ENCODE results near the gene KLF2. TPM values are rescaled to one million over a fixed set of nuclear protein-coding genes. Genes with fewer than 3 reads are reported as not detected.
"Not testable (repeated sequence)": the region's sequence is repeated elsewhere in the genome, so short reads cannot be mapped to it uniquely, and the experiment has no call there.

KLF2 gene
- total RNA-seq, 1 donor from 2014 or later, result 44.7 TPM

DNA sequence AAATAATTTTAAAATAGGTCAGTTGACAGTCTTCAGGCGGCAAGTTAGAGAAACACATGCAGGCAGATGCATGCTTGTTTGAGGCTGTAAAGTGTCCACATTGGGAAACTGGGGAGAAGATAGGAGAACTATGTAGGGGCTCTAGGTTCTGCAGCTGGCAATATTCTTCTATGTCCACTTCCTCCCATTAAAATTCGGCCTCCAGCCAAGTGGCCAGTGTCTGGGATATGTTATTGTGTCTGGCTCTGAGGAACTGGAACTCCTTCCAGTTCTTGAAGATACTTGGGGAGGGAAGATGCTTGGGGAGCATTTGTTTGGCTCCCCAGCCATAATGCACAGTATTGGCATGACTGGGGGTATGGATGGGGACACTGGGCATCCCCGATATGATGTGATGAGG lies 20.9 kb upstream of the KLF2 start:
- H3K4me3 Mint-ChIP-seq (ENCODE audit: unreplicated experiment), result no peak overlapping the region
- H3K27ac Mint-ChIP-seq (ENCODE audit: unreplicated experiment), result no peak overlapping the region
- H3K36me3 Mint-ChIP-seq (ENCODE audit: low read depth), result no peaks in the 10 kb centered on the region
- H3K27me3 Mint-ChIP-seq (ENCODE audit: low read depth), result no peaks in the 10 kb centered on the region
- TF ChIP-seq, protein P1, sequence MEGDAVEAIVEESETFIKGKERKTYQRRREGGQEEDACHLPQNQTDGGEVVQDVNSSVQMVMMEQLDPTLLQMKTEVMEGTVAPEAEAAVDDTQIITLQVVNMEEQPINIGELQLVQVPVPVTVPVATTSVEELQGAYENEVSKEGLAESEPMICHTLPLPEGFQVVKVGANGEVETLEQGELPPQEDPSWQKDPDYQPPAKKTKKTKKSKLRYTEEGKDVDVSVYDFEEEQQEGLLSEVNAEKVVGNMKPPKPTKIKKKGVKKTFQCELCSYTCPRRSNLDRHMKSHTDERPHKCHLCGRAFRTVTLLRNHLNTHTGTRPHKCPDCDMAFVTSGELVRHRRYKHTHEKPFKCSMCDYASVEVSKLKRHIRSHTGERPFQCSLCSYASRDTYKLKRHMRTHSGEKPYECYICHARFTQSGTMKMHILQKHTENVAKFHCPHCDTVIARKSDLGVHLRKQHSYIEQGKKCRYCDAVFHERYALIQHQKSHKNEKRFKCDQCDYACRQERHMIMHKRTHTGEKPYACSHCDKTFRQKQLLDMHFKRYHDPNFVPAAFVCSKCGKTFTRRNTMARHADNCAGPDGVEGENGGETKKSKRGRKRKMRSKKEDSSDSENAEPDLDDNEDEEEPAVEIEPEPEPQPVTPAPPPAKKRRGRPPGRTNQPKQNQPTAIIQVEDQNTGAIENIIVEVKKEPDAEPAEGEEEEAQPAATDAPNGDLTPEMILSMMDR (IDR thresholded peaks at IDR 0.05), result no peak
- peaks cover 13% of the 10 kb centered on the region for H3K4me1 Mint-ChIP-seq (ENCODE audit: low read depth)
- no peaks in the 10 kb centered on the region for H3K9me3 Mint-ChIP-seq (ENCODE audit: low read depth)
- no peak for DNase-seq (ENCODE audit: low spot score)

DNA sequence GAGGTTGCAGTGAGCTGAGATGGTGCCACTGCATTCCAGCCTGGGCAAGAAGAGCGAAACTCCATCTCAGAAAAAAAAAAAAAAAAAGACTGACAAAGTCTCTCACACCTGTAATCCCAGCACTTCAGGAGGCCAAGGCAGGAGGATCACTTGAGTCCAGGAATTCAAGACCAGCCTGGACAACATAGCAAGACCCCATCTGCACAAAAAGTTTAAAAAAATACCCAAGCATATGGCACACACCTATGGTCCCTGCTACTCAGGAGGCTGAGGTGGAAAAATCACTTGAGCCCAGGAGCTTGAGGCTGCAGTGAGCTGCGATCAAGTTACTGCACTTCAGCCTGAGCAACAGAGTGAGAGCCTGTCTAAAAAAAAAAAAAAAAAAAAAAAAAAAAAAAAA lies 20.1 kb upstream of the KLF2 start:
- DNase-seq (ENCODE audit: low spot score); H3K9me3 Mint-ChIP-seq (ENCODE audit: low read depth); H3K27ac Mint-ChIP-seq (ENCODE audit: unreplicated experiment); H3K4me3 Mint-ChIP-seq (ENCODE audit: unreplicated experiment); H3K36me3 Mint-ChIP-seq (ENCODE audit: low read depth); H3K27me3 Mint-ChIP-seq (ENCODE audit: low read depth): not testable (repeated sequence)
- peaks cover 13% of the 10 kb centered on the region for H3K4me1 Mint-ChIP-seq (ENCODE audit: low read depth)

DNA sequence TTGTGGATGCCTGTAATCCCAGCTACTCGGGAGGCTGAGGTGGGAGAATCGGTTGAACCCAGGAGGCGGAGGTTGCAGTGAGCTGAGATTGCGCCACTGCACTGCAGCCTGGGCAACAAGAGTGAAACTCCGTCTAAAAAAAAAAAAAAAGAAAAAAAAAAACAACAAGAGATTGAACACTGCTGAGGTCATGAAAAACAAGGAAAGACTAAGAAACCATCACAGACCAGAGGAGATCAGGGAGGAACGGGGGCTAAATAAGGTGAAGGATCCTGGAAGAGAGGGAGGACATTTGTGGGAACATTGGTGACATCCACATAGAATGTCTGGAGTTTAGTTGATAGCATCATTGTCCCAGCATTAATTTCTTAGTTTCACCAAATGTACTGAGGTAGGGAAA lies 19.6 kb upstream of the KLF2 start:
- not testable (repeated sequence) for H3K27me3 Mint-ChIP-seq (ENCODE audit: low read depth); DNase-seq (ENCODE audit: low spot score); H3K9me3 Mint-ChIP-seq (ENCODE audit: low read depth); H3K27ac Mint-ChIP-seq (ENCODE audit: unreplicated experiment); H3K36me3 Mint-ChIP-seq (ENCODE audit: low read depth); H3K4me3 Mint-ChIP-seq (ENCODE audit: unreplicated experiment)
- H3K4me1 Mint-ChIP-seq (ENCODE audit: low read depth), result peaks cover 13% of the 10 kb centered on the region

DNA sequence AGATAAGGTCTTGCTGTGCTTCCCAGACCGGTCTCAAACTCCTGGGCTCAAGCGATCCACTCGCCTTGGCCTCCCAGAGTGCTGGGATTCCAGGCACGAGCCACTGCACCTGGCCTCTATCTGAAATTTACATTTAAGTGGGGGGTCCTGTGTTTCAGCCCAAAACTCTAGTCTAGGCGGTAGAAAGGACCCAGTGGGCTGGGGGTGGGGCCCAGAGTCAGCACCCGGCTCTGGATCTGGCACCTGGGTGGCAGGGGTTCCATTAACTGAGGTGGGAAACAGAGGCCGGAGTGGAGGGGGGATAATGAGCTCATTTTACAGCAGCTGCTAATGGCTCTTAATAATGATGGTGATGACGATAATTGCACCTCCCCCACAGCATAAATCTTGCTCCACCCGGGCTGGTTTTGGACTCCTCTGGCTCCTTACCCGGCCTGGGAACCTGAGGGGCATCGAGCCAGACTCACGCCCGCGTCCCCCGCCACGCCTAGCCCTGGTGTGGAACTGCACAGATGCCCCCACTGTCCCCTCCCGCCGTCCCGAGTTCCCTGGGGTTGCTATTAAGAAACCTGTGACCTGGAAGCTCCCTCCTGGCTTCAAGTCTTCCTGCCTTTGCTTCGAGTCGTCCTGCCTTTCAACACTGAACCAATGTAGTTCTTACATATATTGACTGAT lies 17.8 kb upstream of the KLF2 start:
- TF ChIP-seq, protein P1 (IDR thresholded peaks at IDR 0.05), result no peak
- Mint-ChIP-seq H3K9me3 (ENCODE audit: low read depth) (no peaks in the 10 kb centered on the region), H3K4me3 (ENCODE audit: unreplicated experiment) (no peak overlapping the region), H3K36me3 (ENCODE audit: low read depth) (no peaks in the 10 kb centered on the region), H3K27me3 (ENCODE audit: low read depth) (no peaks in the 10 kb centered on the region), H3K27ac (ENCODE audit: unreplicated experiment) (no peak overlapping the region), H3K4me1 (ENCODE audit: low read depth) (peaks cover 11% of the 10 kb centered on the region)
- DNase-seq (ENCODE audit: low spot score), result no peak

DNA sequence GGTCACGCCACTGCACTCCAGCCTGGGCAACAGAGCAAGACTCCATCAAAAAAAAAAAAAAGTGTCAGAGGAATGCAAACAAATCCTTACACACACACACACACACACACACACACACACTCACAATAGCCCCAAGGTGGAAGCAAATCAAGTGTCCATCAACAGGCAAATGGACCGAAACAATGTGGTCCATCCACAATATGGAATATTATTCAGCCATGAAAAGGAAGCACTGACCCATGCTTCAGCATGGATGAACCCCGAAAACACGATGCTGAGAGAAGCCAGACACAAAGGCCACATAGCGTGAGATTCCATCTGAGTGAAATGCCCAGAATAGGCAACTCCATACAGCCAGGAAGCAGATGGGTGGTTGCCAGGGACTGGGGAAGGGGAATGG lies 16.5 kb upstream of the KLF2 start:
- Mint-ChIP-seq H3K9me3 (ENCODE audit: low read depth) (no peaks in the 10 kb centered on the region), H3K27me3 (ENCODE audit: low read depth) (no peaks in the 10 kb centered on the region), H3K36me3 (ENCODE audit: low read depth) (no peaks in the 10 kb centered on the region), H3K4me3 (ENCODE audit: unreplicated experiment) (no peak overlapping the region), H3K4me1 (ENCODE audit: low read depth) (peaks cover 6% of the 10 kb centered on the region), H3K27ac (ENCODE audit: unreplicated experiment) (no peak overlapping the region)
- TF ChIP-seq, protein P1 (IDR thresholded peaks at IDR 0.05), result no peak
- no peak for DNase-seq (ENCODE audit: low spot score)

DNA sequence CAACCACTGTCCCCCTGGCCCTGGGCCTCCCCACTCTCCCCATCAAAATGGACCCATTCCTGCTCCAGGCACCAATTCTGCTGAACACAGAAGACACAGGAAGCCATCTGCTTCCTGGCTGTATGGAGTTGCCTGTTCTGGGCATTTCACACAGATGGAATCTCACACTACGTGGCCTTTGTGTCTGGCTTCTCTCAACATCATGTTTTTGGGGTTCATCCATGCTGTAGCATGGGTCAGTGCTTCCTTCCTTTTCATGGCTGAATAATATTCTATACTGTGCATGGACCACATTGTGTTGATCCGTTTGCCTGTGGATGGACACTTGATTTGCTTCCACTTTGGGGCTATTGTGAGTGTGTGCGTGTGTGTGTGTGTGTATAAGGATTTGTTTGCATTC lies 15.0 kb upstream of the KLF2 start:
- Mint-ChIP-seq H3K9me3 (ENCODE audit: low read depth) (no peaks in the 10 kb centered on the region), H3K27ac (ENCODE audit: unreplicated experiment) (no peak overlapping the region), H3K36me3 (ENCODE audit: low read depth) (no peaks in the 10 kb centered on the region), H3K4me1 (ENCODE audit: low read depth) (no peaks in the 10 kb centered on the region), H3K27me3 (ENCODE audit: low read depth) (no peaks in the 10 kb centered on the region), H3K4me3 (ENCODE audit: unreplicated experiment) (no peak overlapping the region)
- TF ChIP-seq, protein P1 (IDR thresholded peaks at IDR 0.05), result no peak
- DNase-seq (ENCODE audit: low spot score), result no peak
